H1 (cell line): ENCODE measurements around the gene BICRAL.

Experiments used
- CEBPB ChIP-seq: IDR thresholded peaks from 2 replicates; pipeline ENCODE4 v1.6.1; 2012; ENCODE audit warnings: low read depth, low read length
- CREB1 ChIP-seq: IDR thresholded peaks from 2 replicates; pipeline ENCODE4 v1.6.1; 2012; ENCODE audit warnings: inconsistent platforms
- EGR1 ChIP-seq: IDR thresholded peaks from 2 replicates; pipeline ENCODE4 v1.6.1; 2011; ENCODE audit warnings: low read depth, low read length, borderline replicate concordance
- POLR2A ChIP-seq, 2 experiments: IDR thresholded peaks; 1 replicate in 1 of 2; 2 replicates in 1 of 2; pipeline ENCODE4 v1.6.1; 2011; ENCODE audit warnings: low read depth in 2 of 2, low read length in 2 of 2, mild to moderate bottlenecking in 2 of 2; ENCODE audit errors: control extremely low read depth in 1 of 2
- RXRA ChIP-seq: IDR thresholded peaks from 2 replicates; pipeline ENCODE4 v1.6.1; 2011; ENCODE audit warnings: low read depth, mild to moderate bottlenecking, low read length, moderate library complexity; ENCODE audit not compliant: insufficient read depth
- SIN3A ChIP-seq, 2 experiments: IDR thresholded peaks in 1 of 2; conservative IDR thresholded peaks in 1 of 2; 2 replicates each; pipeline ENCODE4 v1.6.1; 2011 to 2012; ENCODE audit warnings: low read length in 2 of 2, improper control_type of control experiment in 1 of 2, low read depth in 1 of 2, mild to moderate bottlenecking in 1 of 2
- SRF ChIP-seq: IDR thresholded peaks from 2 replicates; pipeline ENCODE4 v1.6.1; 2011; ENCODE audit warnings: mild to moderate bottlenecking, low read depth, low read length, moderate library complexity
- TAF1 ChIP-seq: IDR thresholded peaks from 2 replicates; pipeline ENCODE4 v1.6.1; 2011; ENCODE audit warnings: mild to moderate bottlenecking, low read depth, low read length
- TEAD4 ChIP-seq: IDR thresholded peaks from 2 replicates; pipeline ENCODE4 v1.6.1; 2012; ENCODE audit warnings: low read depth, low read length, inconsistent platforms, mixed read lengths
- ZNF274 ChIP-seq: IDR thresholded peaks from 2 replicates; pipeline ENCODE4 v1.7.0; 2012; ENCODE audit warnings: low read length, borderline replicate concordance; ENCODE audit errors: extremely low read depth
- TF ChIP-seq, protein P1 (sequence below), 3 experiments: IDR thresholded peaks; 1 replicate in 2 of 3; 2 replicates in 1 of 3; pipeline versions ENCODE4 v1.5.1 to v1.6.1; 2011; ENCODE audit warnings: low read length in 3 of 3, mild to moderate bottlenecking in 3 of 3, inconsistent platforms in 2 of 3, low read depth in 1 of 3, moderate library complexity in 1 of 3; ENCODE audit not compliant: insufficient read depth in 1 of 3; ENCODE audit errors: control extremely low read depth in 1 of 3

DNA sequence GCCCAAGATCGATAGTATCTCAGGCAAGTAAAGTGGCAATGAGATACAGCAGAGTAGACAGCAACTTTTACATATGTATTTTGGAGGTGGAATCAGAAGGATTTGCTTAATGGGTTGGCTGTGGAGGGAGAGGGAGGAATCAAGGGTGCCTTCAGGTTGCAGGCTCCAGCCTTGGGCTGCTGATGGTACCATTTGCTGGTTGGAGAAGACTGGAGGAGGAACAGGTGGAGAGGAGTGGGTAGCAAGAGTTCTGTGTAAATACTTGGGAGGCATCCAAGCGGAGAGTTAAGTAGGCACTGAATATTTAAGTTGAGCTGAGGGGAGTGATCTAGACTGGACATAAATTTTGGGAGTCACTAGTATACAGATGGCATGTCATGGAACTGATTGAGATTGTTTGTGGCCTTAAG is 5.2 kb downstream of the BICRAL start:
- no peak for TF ChIP-seq SIN3A (conservative IDR thresholded peaks at IDR 0.05 in 1 of 2, IDR thresholded peaks at IDR 0.05 in 1 of 2; ENCODE audit: low read depth in 1 of 2, low read length in 2 of 2)
- no peak for TF ChIP-seq POLR2A (IDR thresholded peaks at IDR 0.05; ENCODE audit: control extremely low read depth in 1 of 2, low read depth in 2 of 2, low read length in 2 of 2)
- no peak for TF ChIP-seq EGR1
- TF ChIP-seq, protein P1, sequence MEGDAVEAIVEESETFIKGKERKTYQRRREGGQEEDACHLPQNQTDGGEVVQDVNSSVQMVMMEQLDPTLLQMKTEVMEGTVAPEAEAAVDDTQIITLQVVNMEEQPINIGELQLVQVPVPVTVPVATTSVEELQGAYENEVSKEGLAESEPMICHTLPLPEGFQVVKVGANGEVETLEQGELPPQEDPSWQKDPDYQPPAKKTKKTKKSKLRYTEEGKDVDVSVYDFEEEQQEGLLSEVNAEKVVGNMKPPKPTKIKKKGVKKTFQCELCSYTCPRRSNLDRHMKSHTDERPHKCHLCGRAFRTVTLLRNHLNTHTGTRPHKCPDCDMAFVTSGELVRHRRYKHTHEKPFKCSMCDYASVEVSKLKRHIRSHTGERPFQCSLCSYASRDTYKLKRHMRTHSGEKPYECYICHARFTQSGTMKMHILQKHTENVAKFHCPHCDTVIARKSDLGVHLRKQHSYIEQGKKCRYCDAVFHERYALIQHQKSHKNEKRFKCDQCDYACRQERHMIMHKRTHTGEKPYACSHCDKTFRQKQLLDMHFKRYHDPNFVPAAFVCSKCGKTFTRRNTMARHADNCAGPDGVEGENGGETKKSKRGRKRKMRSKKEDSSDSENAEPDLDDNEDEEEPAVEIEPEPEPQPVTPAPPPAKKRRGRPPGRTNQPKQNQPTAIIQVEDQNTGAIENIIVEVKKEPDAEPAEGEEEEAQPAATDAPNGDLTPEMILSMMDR (IDR thresholded peaks at IDR 0.05; ENCODE audit: control extremely low read depth in 1 of 3, insufficient read depth in 1 of 3, low read depth in 1 of 3, low read length in 3 of 3), result no peak
- no peak for TF ChIP-seq RXRA
- no peak for TF ChIP-seq TAF1
- TF ChIP-seq CREB1, result no peak
- TF ChIP-seq ZNF274, result no peak
- no peak for TF ChIP-seq TEAD4
- TF ChIP-seq CEBPB, result no peak
- TF ChIP-seq SRF, result no peak
